Immature natural killer cell (primary cell): ENCODE results near the gene MTG1. TPM values are rescaled to one million over a fixed set of nuclear protein-coding genes. Genes with fewer than 3 reads are reported as not detected.
A peak's percentile ranks its signal among the peaks of the same experiment; 100 is the strongest.

ENCODE experiments used
- DNase-seq, 3 donors: peaks; one replicate each; pipeline ENCODE4 v3.0.0; 2022; ENCODE audit warnings: mixed read lengths in 1 of 3
- H3K27ac Mint-ChIP-seq, 6 donors: one replicate each; pipeline ENCODE4 v1.8.0; 2020; ENCODE audit warnings: mixed read lengths in 6 of 6, mild to moderate bottlenecking in 5 of 6, inconsistent platforms in 4 of 6, moderate library complexity in 3 of 6
- H3K27me3 Mint-ChIP-seq, 3 donors: one replicate each; pipeline ENCODE4 v1.8.0; 2020 to 2021; ENCODE audit warnings: low read depth in 3 of 3, mild to moderate bottlenecking in 3 of 3, mixed read lengths in 3 of 3, moderate library complexity in 3 of 3, inconsistent platforms in 1 of 3
- H3K36me3 Mint-ChIP-seq, 3 donors: one replicate each; pipeline ENCODE4 v1.8.0; 2020; ENCODE audit warnings: mixed read lengths in 3 of 3, inconsistent platforms in 2 of 3, mild to moderate bottlenecking in 2 of 3
- H3K4me1 Mint-ChIP-seq, 2 donors: one replicate each; pipeline ENCODE4 v1.8.0; 2020; ENCODE audit warnings: inconsistent platforms in 2 of 2, mild to moderate bottlenecking in 2 of 2, mixed read lengths in 2 of 2, moderate library complexity in 1 of 2
- H3K4me3 Mint-ChIP-seq, 5 donors: one replicate each; pipeline ENCODE4 v1.8.0; 2020; ENCODE audit warnings: mild to moderate bottlenecking in 5 of 5, mixed read lengths in 5 of 5, inconsistent platforms in 3 of 5, moderate library complexity in 3 of 5
- H3K9me3 Mint-ChIP-seq, 6 donors: one replicate each; pipeline ENCODE4 v1.8.0; 2020; ENCODE audit warnings: mild to moderate bottlenecking in 6 of 6, mixed read lengths in 6 of 6, inconsistent platforms in 4 of 6, moderate library complexity in 3 of 6
- polyA plus RNA-seq, 3 donors: library from polyadenylated mRNA; unstranded; fragments of 300-500 nt; fragmentation: Illumina TruSeq; gene quantifications; one replicate each; pipeline ENCODE4 v1.2.3, GENCODE V29; 2021

The MTG1 gene
- polyA plus RNA-seq, 3 donors from 2014 or later: 45.5 to 60.3 (median 58.3) TPM

DNA sequence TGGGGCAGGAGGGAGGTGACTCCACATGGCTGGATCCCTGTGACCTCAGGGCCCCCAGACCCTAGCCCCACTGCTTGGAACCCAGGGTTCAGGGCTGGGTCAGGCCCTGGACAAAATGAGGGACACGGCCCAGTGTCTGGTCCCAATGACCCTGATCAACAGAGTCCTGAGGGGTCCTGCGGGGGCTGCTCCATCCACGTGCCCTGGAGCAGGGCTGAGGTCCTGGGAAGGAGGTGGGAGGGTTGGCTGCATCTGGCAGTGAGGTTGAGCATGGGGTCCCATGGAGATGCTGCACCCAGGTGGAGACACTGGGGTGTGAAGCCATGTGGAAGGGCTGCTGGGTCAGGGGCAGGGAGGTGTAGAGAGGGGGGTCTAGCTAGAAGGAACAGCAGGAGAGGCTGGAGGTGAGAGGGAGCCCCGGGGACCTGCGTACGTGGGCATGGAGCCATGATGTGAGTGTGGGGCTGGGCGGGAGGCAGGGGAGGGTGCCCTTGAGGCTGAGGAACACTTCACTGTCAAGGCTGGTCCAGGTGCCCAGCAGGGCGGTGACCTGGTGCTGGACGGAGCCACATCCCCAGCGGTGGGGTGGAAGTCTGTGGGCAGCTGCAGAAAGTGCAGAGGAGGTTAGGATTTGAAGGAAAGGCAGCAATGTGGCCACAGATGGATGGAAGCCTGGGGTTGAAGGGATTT lies 60.4 kb downstream of the MTG1 start:
- Mint-ChIP-seq H3K36me3 (peaks cover 0 to 3% (median 0%) of the 10 kb centered on the region in 3 donors), H3K4me3 (no peak overlapping the region), H3K27ac (no peak overlapping the region), H3K9me3 (peaks cover 0 to 5% (median 2%) of the 10 kb centered on the region in 6 donors), H3K27me3 (peaks cover 0 to 1% (median 0%) of the 10 kb centered on the region in 3 donors), H3K4me1 (no peaks in the 10 kb centered on the region)
- DNase-seq: no peak

- Mint-ChIP-seq H3K27ac (no peak overlapping the region), H3K36me3 (no peaks in the 10 kb centered on the region), H3K4me3 (no peak overlapping the region), H3K9me3 (peaks cover 0 to 2% (median 0%) of the 10 kb centered on the region in 6 donors), H3K4me1 (no peaks in the 10 kb centered on the region), H3K27me3 (no peaks in the 10 kb centered on the region)
- DNase-seq: no peak
Observed at GRCh38 chr10:133455196-133455595, 61.2 kb downstream of the MTG1 start.

- Mint-ChIP-seq H3K4me1 (no peaks in the 10 kb centered on the region), H3K9me3 (peaks cover 0 to 2% (median 0%) of the 10 kb centered on the region in 6 donors), H3K27me3 (no peaks in the 10 kb centered on the region), H3K27ac (no peak overlapping the region), H3K36me3 (no peaks in the 10 kb centered on the region), H3K4me3 (no peak overlapping the region)
- no peak for DNase-seq
Observed at GRCh38 chr10:133455611-133456031, 61.7 kb downstream of the MTG1 start.

GRCh38 chr10:133456041-133456951 lies 62.3 kb downstream of the MTG1 start:
- no peak for DNase-seq
- no peaks in the 10 kb centered on the region for H3K27me3 Mint-ChIP-seq
- no peak overlapping the region for H3K27ac Mint-ChIP-seq
- H3K4me3 Mint-ChIP-seq: no peak overlapping the region
- H3K36me3 Mint-ChIP-seq: no peaks in the 10 kb centered on the region
- no peaks in the 10 kb centered on the region for H3K4me1 Mint-ChIP-seq
- peaks cover 0 to under 1% (median 0%) of the 10 kb centered on the region in 6 donors for H3K9me3 Mint-ChIP-seq

DNA sequence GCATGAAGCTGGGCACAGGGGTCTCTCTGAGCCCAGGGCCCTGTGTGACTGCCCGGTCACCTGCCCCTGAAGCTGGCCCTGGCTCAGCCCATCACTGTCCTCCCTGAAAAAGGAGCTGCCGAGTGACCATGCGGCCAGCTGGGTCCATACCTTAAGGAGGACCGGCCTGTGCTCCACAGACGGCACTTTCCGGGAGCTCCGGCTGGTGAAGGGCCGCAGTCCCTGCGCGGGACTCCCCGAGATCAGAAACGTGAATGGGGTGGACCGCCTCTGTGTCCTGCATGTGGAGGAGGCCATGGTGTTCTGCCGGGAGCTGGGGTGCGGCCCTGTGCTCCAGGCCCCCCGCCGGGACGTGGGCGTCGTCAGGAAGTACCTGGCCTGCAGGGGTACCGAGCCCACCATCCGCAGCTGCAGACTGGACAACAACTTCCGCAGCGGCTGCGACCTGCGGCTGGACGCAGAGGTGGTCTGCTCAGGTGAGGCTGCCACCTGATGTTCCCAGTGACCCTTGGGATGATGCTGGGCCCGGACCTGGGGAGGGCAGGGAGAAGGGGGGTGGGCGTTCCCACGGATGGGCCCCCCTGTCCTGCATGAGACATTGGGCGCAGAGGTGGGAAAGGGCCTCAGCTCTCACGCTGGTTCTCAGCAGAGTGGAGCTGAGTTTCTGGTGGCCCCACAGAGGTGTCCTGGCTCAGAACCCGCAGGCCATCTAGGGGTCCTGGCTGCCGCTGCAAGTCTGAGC lies 63.3 kb downstream of the MTG1 start:
- no peaks in the 10 kb centered on the region for H3K36me3 Mint-ChIP-seq
- no peaks in the 10 kb centered on the region for H3K4me1 Mint-ChIP-seq
- no peaks in the 10 kb centered on the region for H3K9me3 Mint-ChIP-seq
- no peak overlapping the region for H3K4me3 Mint-ChIP-seq
- DNase-seq: no peak
- no peaks in the 10 kb centered on the region for H3K27me3 Mint-ChIP-seq
- no peak overlapping the region for H3K27ac Mint-ChIP-seq

DNA sequence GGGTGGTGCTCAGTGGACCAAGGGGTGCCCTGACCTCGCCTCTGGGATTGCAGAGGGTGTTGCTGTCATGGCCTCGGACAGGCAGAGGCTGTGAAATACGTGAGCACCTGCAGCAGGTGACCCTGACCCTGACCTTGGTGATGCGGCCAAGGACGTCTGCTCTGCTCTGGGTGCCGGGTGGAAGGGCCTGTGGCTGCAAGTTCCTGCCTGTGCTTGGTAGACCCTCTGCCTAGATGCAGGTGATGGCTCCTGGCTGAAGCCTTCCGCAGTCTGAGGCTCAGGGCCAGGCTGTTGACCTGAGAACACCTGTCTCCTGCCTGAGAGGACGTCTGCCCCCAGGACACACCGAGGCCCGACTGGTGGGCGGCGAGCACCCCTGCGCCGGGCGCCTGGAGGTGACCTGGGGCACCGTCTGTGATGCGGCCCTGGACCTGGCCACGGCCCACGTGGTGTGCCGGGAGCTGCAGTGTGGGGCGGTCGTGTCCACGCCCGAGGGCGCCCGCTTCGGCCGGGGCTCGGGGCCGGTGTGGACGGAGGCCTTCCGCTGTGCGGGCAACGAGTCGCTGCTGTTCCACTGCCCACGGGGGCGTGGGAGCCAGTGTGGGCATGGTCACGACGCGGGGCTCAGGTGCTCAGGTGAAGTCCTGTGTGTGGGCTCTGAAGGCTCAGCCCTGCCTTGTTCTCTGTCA lies 64.2 kb downstream of the MTG1 start:
- DNase-seq: no peak
- peak overlapping the region in 1 of 5 donors; percentile 50 for H3K4me3 Mint-ChIP-seq
- H3K9me3 Mint-ChIP-seq: no peaks in the 10 kb centered on the region
- H3K4me1 Mint-ChIP-seq: no peaks in the 10 kb centered on the region
- H3K36me3 Mint-ChIP-seq: no peaks in the 10 kb centered on the region
- H3K27me3 Mint-ChIP-seq: no peaks in the 10 kb centered on the region
- H3K27ac Mint-ChIP-seq: no peak overlapping the region

- no peaks in the 10 kb centered on the region for H3K27me3 Mint-ChIP-seq
- H3K27ac Mint-ChIP-seq: no peak overlapping the region
Observed at GRCh38 chr10:133458710-133459453, 64.9 kb downstream of the MTG1 start.

DNA sequence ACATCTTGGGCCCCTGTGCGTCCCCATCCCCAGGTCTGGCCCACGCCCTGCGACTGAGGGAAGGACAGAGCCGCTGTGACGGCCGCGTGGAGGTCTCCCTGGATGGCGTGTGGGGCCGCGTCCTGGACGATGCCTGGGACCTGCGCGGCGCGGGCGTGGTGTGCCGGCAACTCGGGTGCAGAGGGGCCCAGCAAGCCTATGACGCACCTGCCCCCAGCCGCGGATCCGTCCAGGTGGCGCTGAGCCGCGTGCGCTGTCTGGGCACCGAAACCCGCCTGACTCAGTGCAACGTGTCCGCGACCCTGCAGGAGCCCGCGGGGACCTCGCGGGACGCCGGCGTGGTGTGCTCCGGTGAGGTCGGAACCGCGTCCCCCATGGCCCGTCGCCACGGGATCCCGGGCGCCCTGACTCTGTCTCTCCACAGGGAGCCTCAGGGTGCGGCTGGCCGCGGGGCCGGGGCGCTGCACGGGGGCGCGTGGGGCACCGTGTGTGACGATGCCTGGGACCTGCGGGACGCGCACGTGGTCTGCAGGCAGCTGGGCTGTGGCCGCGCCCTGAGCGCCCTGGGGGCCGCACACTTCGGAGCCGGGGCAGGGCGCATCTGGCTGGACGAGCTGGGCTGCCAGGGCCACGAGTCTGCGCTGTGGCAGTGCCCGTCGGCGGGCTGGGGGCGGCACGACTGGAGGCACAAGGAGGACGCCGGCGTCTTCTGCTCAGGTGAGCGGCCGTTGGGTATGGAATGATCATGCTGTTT lies 65.7 kb downstream of the MTG1 start:
- Mint-ChIP-seq H3K36me3 (no peaks in the 10 kb centered on the region), H3K4me3 (no peak overlapping the region), H3K4me1 (no peaks in the 10 kb centered on the region), H3K27ac (no peak overlapping the region), H3K9me3 (no peaks in the 10 kb centered on the region), H3K27me3 (no peaks in the 10 kb centered on the region)
- DNase-seq: no peak

More at GRCh38 chr10:133458710-133459453, 64.9 kb downstream of the MTG1 start:
- DNase-seq: no peak
- Mint-ChIP-seq H3K36me3 (no peaks in the 10 kb centered on the region), H3K9me3 (no peaks in the 10 kb centered on the region), H3K4me3 (peak overlapping the region in 2 of 5 donors; percentile 33 to 50), H3K4me1 (no peaks in the 10 kb centered on the region)

DNA sequence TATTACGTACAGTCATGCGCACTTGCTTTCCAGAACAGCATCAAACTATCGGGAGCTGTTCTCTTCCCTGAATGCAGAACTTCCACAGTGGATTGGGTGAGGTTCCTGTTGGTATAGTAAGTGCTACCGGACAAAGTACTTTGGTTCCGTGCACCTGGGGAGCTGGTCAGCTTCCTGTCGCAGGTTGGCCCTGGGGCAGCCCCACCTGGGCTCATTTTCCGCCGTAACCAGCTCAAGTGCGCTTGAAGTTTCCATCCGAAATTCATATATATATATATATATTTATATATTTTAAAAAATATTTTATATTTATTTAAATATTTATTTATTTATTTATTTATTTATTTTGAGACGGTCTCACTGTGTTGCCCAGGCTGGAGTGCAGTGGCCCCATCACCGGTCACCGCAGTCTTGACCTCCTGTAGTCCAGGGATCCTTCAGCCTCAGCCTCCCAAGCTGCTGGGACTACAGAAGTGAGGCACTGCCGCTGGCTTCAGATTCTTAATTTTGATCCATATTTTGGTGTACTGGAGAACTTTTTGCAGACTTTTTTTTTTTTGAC lies 66.3 kb downstream of the MTG1 start:
- Mint-ChIP-seq H3K27me3 (no peaks in the 10 kb centered on the region), H3K4me3 (no peak overlapping the region), H3K27ac (no peak overlapping the region), H3K9me3 (no peaks in the 10 kb centered on the region), H3K4me1 (no peaks in the 10 kb centered on the region), H3K36me3 (no peaks in the 10 kb centered on the region)
- DNase-seq: no peak

DNA sequence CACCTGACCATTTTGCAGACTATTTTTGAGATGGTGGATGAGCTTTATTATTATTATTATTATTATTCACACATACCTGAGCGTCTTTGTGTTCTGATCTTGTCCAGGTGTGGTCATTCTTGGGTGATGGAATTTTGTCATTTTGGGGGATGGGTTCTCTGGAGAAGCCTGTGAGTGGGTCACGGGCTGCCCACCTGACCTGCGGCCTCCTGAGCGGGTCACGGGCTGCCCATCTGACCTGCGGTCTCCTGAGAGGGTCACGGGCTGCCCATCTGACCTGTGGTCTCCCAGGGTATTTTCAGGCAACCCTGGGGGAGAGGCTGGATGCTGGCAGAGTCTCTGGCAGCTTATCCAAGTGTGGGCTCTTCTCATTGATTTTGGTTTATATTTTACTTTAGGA lies 67.1 kb downstream of the MTG1 start:
- Mint-ChIP-seq H3K4me1 (no peaks in the 10 kb centered on the region), H3K36me3 (no peaks in the 10 kb centered on the region), H3K27me3 (no peaks in the 10 kb centered on the region), H3K9me3 (no peaks in the 10 kb centered on the region), H3K4me3 (no peak overlapping the region), H3K27ac (no peak overlapping the region)
- DNase-seq: no peak

DNA sequence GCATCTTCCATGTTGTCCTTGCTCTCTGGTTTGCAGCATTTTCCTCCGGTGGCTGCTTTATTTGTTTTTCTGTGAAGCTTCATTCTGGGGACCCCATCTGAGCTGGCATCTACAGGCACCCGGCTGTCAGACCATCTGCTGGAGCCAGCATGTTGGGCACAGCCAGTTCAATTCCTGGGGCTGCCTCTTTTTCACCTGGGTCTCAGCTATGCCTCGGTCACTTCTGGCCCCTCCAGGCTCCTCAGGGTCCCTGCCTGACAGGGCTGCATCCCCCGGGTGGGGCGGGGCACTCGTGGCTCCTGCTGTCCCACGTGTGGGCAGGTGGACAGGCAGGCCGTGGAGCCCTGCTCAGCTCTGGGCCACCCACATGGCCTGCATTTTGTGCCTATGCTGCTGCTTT lies 67.9 kb downstream of the MTG1 start:
- peaks cover 0 to 2% (median 0%) of the 10 kb centered on the region in 6 donors for H3K9me3 Mint-ChIP-seq
- H3K4me1 Mint-ChIP-seq: no peaks in the 10 kb centered on the region
- no peak overlapping the region for H3K27ac Mint-ChIP-seq
- no peak for DNase-seq
- no peak overlapping the region for H3K4me3 Mint-ChIP-seq
- H3K36me3 Mint-ChIP-seq: no peaks in the 10 kb centered on the region
- no peaks in the 10 kb centered on the region for H3K27me3 Mint-ChIP-seq
